Loucy (cell line): ENCODE data around the gene DQX1.

ENCODE experiments used
- H2AFZ ChIP-seq: fragments of 200-600 bp; sonication (generic); 2 replicates; pipeline ENCODE4 v1.6.0; 2016; ENCODE audit warnings: antibody characterized with exemption, mild to moderate bottlenecking, low read length, moderate library complexity
- H3F3A ChIP-seq: fragments of 200-600 bp; 2 replicates; pipeline ENCODE4 v1.6.0; 2016; ENCODE audit warnings: antibody characterized with exemption, low read depth, mild to moderate bottlenecking
- H3K27me3 ChIP-seq: fragments of 200-600 bp; sonication (generic); 2 replicates; pipeline ENCODE4 v1.6.1; 2014; ENCODE audit warnings: low read length, mild to moderate bottlenecking; ENCODE audit not compliant: insufficient read depth, poor library complexity, severe bottlenecking
- H3K36me3 ChIP-seq: fragments of 200-600 bp; sonication (generic); 2 replicates; pipeline ENCODE4 v1.6.1; 2016; ENCODE audit warnings: low read length; ENCODE audit not compliant: insufficient read depth
- H3K4me1 ChIP-seq: fragments of 200-600 bp; sonication (generic); 2 replicates; pipeline ENCODE4 v1.5.1; 2014; ENCODE audit warnings: low read length, mild to moderate bottlenecking; ENCODE audit not compliant: insufficient read depth, poor library complexity, severe bottlenecking
- H3K4me2 ChIP-seq: fragments of 200-600 bp; sonication (generic); 2 replicates; pipeline ENCODE4 v1.6.0; 2014; ENCODE audit warnings: antibody characterized with exemption, low read length, low read depth, mild to moderate bottlenecking; ENCODE audit not compliant: poor library complexity, severe bottlenecking
- H3K4me3 ChIP-seq: fragments of 200-600 bp; sonication (generic); 2 replicates; pipeline ENCODE4 v1.5.1; 2014; ENCODE audit warnings: low read length, mild to moderate bottlenecking, mixed read lengths; ENCODE audit not compliant: poor library complexity, severe bottlenecking
- H3K79me2 ChIP-seq: fragments of 200-600 bp; sonication (generic); 2 replicates; pipeline ENCODE4 v1.6.1; 2014; ENCODE audit warnings: low read length; ENCODE audit not compliant: insufficient read depth
- H3K9ac ChIP-seq: fragments of 200-600 bp; sonication (generic); 2 replicates; pipeline ENCODE4 v1.6.0; 2014; ENCODE audit warnings: mild to moderate bottlenecking, low read depth, low read length, moderate library complexity; ENCODE audit not compliant: poor library complexity, severe bottlenecking
- H3K9me2 ChIP-seq: fragments of 200-600 bp; sonication (generic); replicated peaks from 2 replicates; pipeline ENCODE4 v1.6.1; 2016; ENCODE audit warnings: low read depth, low read length, mixed read lengths
- H3K9me3 ChIP-seq: fragments of 200-600 bp; sonication (generic); 2 replicates; pipeline ENCODE4 v1.6.1; 2014; ENCODE audit warnings: mild to moderate bottlenecking, antibody characterized with exemption, low read length, low read depth; ENCODE audit not compliant: insufficient read depth
- H4K20me1 ChIP-seq: fragments of 200-600 bp; sonication (generic); 2 replicates; pipeline ENCODE4 v1.6.0; 2014; ENCODE audit warnings: antibody characterized with exemption, low read length, mild to moderate bottlenecking; ENCODE audit not compliant: insufficient read depth, poor library complexity, severe bottlenecking
- EZH2phosphoT487 ChIP-seq: fragments of 200-600 bp; IDR thresholded peaks from 2 replicates; pipeline ENCODE4 v1.6.1; 2018; ENCODE audit warnings: antibody characterized with exemption, mild to moderate bottlenecking, moderate library complexity, borderline replicate concordance
- TF ChIP-seq, protein P1 (sequence below): fragments of 200-600 bp; sonication (generic); conservative IDR thresholded peaks from 2 replicates; pipeline ENCODE4 v1.5.1; 2014; ENCODE audit warnings: mild to moderate bottlenecking, antibody characterized with exemption, low read length

DQX1 gene

DNA sequence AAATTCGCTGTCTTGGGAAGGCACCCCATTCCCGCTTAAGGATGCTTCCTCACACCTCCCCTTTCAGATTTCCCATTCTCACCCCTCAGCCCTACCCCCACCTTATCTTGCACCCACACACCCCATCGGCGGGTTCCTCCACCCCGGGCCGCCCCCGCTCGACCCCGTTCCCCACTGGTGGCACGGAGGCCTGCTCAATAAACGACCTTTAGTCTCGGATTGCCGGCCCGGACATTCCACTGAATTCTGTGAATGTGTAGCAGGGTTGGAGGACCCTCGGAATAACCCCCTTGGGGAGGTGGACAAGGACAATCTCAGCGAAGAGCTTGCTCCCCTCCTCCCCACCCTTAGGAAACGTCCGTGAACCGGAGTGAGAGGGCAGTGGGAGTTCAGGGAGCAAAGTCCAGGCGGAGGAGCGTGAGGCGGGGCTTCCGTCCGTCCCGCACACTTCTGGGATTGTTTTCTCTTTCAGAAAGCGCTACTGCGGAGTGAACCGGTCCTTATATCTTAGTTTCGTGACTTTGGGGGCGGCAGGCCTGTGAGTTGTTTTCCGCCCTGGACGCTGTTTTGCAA, 23.8 kb downstream of the DQX1 start:
- Histone ChIP-seq H3K4me2 (peak overlapping the region; percentile 99), H3K9me3 (no peaks in the 10 kb centered on the region), H3K36me3 (no peaks in the 10 kb centered on the region), H3K4me1 (peaks cover 18% of the 10 kb centered on the region), H3F3A (no peaks in the 10 kb centered on the region), H3K9ac (peak overlapping the region; percentile 80), H3K27me3 (no peaks in the 10 kb centered on the region), H3K9me2 (no peaks in the 10 kb centered on the region), H3K79me2 (peaks cover 23% of the 10 kb centered on the region), H3K4me3 (peak overlapping the region; percentile 77), H4K20me1 (no peaks in the 10 kb centered on the region), H2AFZ (0 out of 2 replicates have a peak overlapping the region, but pooled peaks have one; percentile 83)
- TF ChIP-seq, protein P1, sequence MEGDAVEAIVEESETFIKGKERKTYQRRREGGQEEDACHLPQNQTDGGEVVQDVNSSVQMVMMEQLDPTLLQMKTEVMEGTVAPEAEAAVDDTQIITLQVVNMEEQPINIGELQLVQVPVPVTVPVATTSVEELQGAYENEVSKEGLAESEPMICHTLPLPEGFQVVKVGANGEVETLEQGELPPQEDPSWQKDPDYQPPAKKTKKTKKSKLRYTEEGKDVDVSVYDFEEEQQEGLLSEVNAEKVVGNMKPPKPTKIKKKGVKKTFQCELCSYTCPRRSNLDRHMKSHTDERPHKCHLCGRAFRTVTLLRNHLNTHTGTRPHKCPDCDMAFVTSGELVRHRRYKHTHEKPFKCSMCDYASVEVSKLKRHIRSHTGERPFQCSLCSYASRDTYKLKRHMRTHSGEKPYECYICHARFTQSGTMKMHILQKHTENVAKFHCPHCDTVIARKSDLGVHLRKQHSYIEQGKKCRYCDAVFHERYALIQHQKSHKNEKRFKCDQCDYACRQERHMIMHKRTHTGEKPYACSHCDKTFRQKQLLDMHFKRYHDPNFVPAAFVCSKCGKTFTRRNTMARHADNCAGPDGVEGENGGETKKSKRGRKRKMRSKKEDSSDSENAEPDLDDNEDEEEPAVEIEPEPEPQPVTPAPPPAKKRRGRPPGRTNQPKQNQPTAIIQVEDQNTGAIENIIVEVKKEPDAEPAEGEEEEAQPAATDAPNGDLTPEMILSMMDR, result no peak
- no peak for TF ChIP-seq EZH2phosphoT487

DNA sequence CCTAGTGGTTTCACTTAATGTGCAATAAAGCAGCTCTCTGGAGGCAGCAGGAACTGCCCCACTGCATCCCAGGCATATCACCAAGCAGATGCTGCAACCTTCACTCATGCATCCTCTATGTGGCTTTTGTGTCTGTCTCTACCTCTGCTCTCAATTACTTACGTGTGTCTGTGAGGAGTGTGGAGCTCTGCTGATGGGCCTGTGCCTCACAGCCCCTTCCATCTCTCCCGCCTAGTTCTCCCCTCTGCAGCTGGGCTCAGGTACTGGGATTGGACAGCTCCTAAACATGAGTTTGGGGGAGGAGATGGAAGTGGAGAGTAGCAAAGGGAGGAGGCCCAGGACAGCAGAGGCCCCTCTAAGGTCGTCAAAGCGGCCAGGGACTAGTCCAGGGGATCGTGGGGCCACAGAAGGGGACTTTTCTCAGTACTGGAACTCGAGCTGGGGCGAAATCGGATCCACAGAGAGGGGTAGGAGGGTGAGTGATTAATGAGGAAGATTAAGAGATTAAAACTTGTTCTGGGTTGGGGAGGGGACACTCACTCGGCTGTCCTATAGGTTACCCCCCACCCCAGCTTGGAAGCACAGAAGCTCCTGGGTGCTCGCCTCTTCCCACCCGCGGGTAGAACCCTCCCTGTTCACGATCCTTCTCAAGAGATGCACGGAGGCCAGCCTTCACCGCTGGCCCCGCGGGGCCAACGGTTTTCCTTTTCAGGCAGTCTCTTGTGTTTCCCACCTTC, 24.5 kb downstream of the DQX1 start:
- no peaks in the 10 kb centered on the region for H3K27me3 ChIP-seq
- no peak overlapping the region for H2AFZ ChIP-seq
- no peaks in the 10 kb centered on the region for H3F3A ChIP-seq
- H3K36me3 ChIP-seq, result no peaks in the 10 kb centered on the region
- H3K9me3 ChIP-seq, result no peaks in the 10 kb centered on the region
- H3K4me3 ChIP-seq, result no peak overlapping the region
- H3K9me2 ChIP-seq, result no peaks in the 10 kb centered on the region
- peaks cover 18% of the 10 kb centered on the region for H3K79me2 ChIP-seq
- peak overlapping the region; percentile 26 for H3K9ac ChIP-seq
- H3K4me1 ChIP-seq, result peaks cover 12% of the 10 kb centered on the region
- TF ChIP-seq, protein P1, result no peak
- TF ChIP-seq EZH2phosphoT487, result no peak
- peak overlapping the region; percentile 99 for H3K4me2 ChIP-seq
- H4K20me1 ChIP-seq, result no peaks in the 10 kb centered on the region

DNA sequence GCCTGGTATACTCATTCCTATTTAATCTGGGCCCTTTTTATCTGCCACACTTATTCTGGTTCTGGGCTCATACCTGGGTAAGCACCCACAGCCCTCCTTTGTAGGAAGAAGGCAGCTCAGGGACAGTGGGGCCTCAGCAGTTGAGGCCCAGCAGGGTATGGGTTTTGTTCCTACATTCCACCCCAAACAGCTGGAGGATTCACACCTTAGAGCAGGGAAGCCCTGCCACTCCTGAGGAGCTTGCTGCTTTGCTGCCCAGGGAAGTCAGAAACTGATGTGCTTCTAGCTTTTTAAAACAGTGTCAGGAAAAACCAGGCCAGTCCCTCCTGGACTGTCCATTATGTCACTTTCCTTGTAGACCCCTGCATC, 25.5 kb downstream of the DQX1 start:
- Histone ChIP-seq H3K9ac (no peak overlapping the region), H4K20me1 (no peaks in the 10 kb centered on the region), H3K27me3 (no peaks in the 10 kb centered on the region), H2AFZ (no peak overlapping the region), H3K4me3 (no peak overlapping the region), H3K79me2 (peaks cover 11% of the 10 kb centered on the region), H3K9me3 (no peaks in the 10 kb centered on the region), H3K9me2 (no peaks in the 10 kb centered on the region), H3K4me1 (peaks cover 6% of the 10 kb centered on the region), H3F3A (no peaks in the 10 kb centered on the region), H3K4me2 (no peak overlapping the region), H3K36me3 (no peaks in the 10 kb centered on the region)
- TF ChIP-seq, protein P1, result no peak
- TF ChIP-seq EZH2phosphoT487, result no peak
